Liver (tissue), 9 donors: ENCODE data around the gene TMOD2. TPM values are rescaled to one million over a fixed set of nuclear protein-coding genes. Genes with fewer than 3 reads are reported as not detected.

ENCODE experiments used
- DNase-seq: peaks from one replicate; pipeline ENCODE4 v3.0.0-alpha.2; 2017; ENCODE audit warnings: low spot score
- H3K27ac ChIP-seq, 2 donors: one replicate each; pipeline ENCODE4 v1.7.0; 2013; ENCODE audit warnings: inconsistent platforms in 2 of 2, low read length in 2 of 2, control low read depth in 1 of 2, low read depth in 1 of 2, mild to moderate bottlenecking in 1 of 2
- H3K27me3 ChIP-seq, 4 donors: one replicate each; pipeline versions ENCODE4 v1.6.1 to v1.7.0; 2013; ENCODE audit warnings: low read length in 3 of 4, inconsistent platforms in 1 of 4, mild to moderate bottlenecking in 1 of 4, moderate library complexity in 1 of 4; ENCODE audit not compliant: control insufficient read depth in 4 of 4, insufficient read depth in 4 of 4
- H3K36me3 ChIP-seq, 4 donors: one replicate each; pipeline versions ENCODE4 v1.6.1 to v1.7.0; 2013; ENCODE audit warnings: low read length in 3 of 4, mild to moderate bottlenecking in 3 of 4, low read depth in 1 of 4, moderate library complexity in 1 of 4; ENCODE audit not compliant: control insufficient read depth in 4 of 4, insufficient read depth in 3 of 4
- H3K4me1 ChIP-seq, 4 donors: one replicate each; pipeline versions ENCODE4 v1.6.1 to v1.7.0; 2013; ENCODE audit warnings: low read length in 3 of 4, mild to moderate bottlenecking in 3 of 4, moderate library complexity in 1 of 4; ENCODE audit not compliant: control insufficient read depth in 4 of 4, insufficient read depth in 4 of 4
- H3K4me3 ChIP-seq, 3 donors: one replicate each; pipeline versions ENCODE4 v1.6.1 to v1.7.0; 2013; ENCODE audit warnings: low read length in 3 of 3, control low read depth in 1 of 3, low read depth in 1 of 3, mild to moderate bottlenecking in 1 of 3
- H3K9ac ChIP-seq, 2 donors: one replicate each; pipeline ENCODE4 v1.7.0; 2013; ENCODE audit warnings: low read length in 2 of 2, mild to moderate bottlenecking in 2 of 2, moderate library complexity in 2 of 2, control low read depth in 1 of 2, low read depth in 1 of 2
- H3K9me3 ChIP-seq, 4 donors: one replicate each; pipeline versions ENCODE4 v1.6.1 to v1.7.0; 2013; ENCODE audit warnings: low read length in 3 of 4; ENCODE audit not compliant: control insufficient read depth in 4 of 4
- GABPA ChIP-seq, 2 donors: IDR thresholded peaks in 1 of 2; conservative IDR thresholded peaks in 1 of 2; 2 replicates each; pipeline ENCODE4 v1.6.1; 2016; ENCODE audit warnings: antibody characterized with exemption in 2 of 2, mild to moderate bottlenecking in 1 of 2, moderate library complexity in 1 of 2
- HNF4A ChIP-seq, 2 donors: conservative IDR thresholded peaks; 2 replicates each; pipeline ENCODE4 v1.6.1; 2016; ENCODE audit warnings: antibody characterized with exemption in 2 of 2, mild to moderate bottlenecking in 2 of 2
- HNF4G ChIP-seq: IDR thresholded peaks from 2 replicates; pipeline ENCODE4 v1.6.1; 2016; ENCODE audit warnings: antibody characterized with exemption
- JUND ChIP-seq, 2 donors: IDR thresholded peaks; 2 replicates each; pipeline ENCODE4 v1.6.1; 2016; ENCODE audit warnings: antibody characterized with exemption in 2 of 2
- NR2F2 ChIP-seq: IDR thresholded peaks from 2 replicates; pipeline ENCODE4 v1.6.1; 2016; ENCODE audit warnings: antibody characterized with exemption
- RAD21 ChIP-seq, 2 donors: IDR thresholded peaks; 2 replicates each; pipeline ENCODE4 v1.6.1; 2016; ENCODE audit warnings: antibody characterized with exemption in 2 of 2, mild to moderate bottlenecking in 2 of 2
- SP1 ChIP-seq: IDR thresholded peaks from 2 replicates; pipeline ENCODE4 v1.6.1; 2018; ENCODE audit warnings: antibody characterized with exemption, mild to moderate bottlenecking
- YY1 ChIP-seq: IDR thresholded peaks from 2 replicates; pipeline ENCODE4 v1.6.1; 2016; ENCODE audit warnings: antibody characterized with exemption, mild to moderate bottlenecking
- WGBS: extraction: QIAGEN DNeasy Blood & Tissue Kit; methylation state at CpG from one replicate; pipeline ENCODE4 v1.1.7; 2013; 5-methylcytosine and 5-hydroxymethylcytosine counted together
- polyA plus RNA-seq, 2 donors: library from polyadenylated mRNA; stranded (reverse) in 1 of 2; unstranded in 1 of 2; fragments of 200-250 nt in 1 of 2; fragments of >200 nt in 1 of 2; fragmentation: Nextera tagmentation in 1 of 2; extraction: Ambion mirVana in 1 of 2; gene quantifications; one replicate each; pipeline versions ENCODE4 v1.2.1 to v1.2.3, GENCODE V29; 2013 to 2015
- total RNA-seq, 2 donors: library from RNA; depleted of rRNA; stranded (reverse); fragments of >200 nt; gene quantifications; one replicate each; pipeline ENCODE4 v1.2.3, GENCODE V29; 2014
- TF ChIP-seq, protein P1 (sequence below): IDR thresholded peaks from 2 replicates; pipeline ENCODE4 v1.6.1; 2016; ENCODE audit warnings: antibody characterized with exemption
- TF ChIP-seq, protein P2 (sequence below): IDR thresholded peaks from 2 replicates; pipeline ENCODE4 v1.6.1; 2016; ENCODE audit warnings: antibody characterized with exemption
- TF ChIP-seq, protein P3 (sequence below): fragments of 150-350 bp; IDR thresholded peaks from 2 replicates; pipeline ENCODE4 v1.5.1; 2017; ENCODE audit warnings: improper control_type of control experiment, low read depth, low read length; ENCODE audit not compliant: missing input control
- TF ChIP-seq, protein P4 (sequence below): IDR thresholded peaks from 2 replicates; pipeline ENCODE4 v1.6.1; 2016; ENCODE audit warnings: antibody characterized with exemption
- donor health status: healthy.
- donor health status: healthy.
- donor health status: healthy.
- donor health status: healthy.
- donor health status: healthy.

TMOD2 gene
- total and polyA plus RNA-seq, 4 donors, result 0.46 to 2.1 (median 1.1) TPM

DNA sequence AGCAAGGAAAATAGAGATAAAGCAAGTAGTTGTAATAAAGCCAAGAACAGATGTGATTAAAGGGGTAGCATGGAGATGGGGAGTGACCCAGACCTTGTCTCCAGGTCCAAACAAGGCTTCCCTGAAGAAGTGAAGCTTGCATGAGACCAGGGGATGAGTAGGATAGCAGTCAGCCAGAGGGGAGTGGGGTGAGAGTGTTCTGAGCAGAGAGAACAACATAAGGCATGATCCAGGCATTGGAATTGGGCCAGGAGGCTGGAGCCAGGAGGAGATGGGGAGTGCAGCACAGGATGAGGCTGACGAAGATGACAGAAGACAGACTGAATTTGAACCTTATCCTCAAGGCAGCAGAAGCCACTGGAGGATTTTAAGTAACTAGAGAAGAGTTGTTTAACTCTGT, 7.2 kb downstream of the TMOD2 start:
- H3K4me3 ChIP-seq, result no peak overlapping the region
- H3K4me1 ChIP-seq, result no peaks in the 10 kb centered on the region
- H3K36me3 ChIP-seq, result no peaks in the 10 kb centered on the region
- H3K9me3 ChIP-seq, result no peaks in the 10 kb centered on the region
- no peak for DNase-seq
- no peak overlapping the region for H3K9ac ChIP-seq
- TF ChIP-seq, protein P1, sequence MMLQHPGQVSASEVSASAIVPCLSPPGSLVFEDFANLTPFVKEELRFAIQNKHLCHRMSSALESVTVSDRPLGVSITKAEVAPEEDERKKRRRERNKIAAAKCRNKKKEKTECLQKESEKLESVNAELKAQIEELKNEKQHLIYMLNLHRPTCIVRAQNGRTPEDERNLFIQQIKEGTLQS, result no peak
- TF ChIP-seq, protein P2, sequence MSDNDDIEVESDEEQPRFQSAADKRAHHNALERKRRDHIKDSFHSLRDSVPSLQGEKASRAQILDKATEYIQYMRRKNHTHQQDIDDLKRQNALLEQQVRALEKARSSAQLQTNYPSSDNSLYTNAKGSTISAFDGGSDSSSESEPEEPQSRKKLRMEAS, result no peak
- no peak for TF ChIP-seq JUND (IDR thresholded peaks at IDR 0.05)
- TF ChIP-seq, protein P3, sequence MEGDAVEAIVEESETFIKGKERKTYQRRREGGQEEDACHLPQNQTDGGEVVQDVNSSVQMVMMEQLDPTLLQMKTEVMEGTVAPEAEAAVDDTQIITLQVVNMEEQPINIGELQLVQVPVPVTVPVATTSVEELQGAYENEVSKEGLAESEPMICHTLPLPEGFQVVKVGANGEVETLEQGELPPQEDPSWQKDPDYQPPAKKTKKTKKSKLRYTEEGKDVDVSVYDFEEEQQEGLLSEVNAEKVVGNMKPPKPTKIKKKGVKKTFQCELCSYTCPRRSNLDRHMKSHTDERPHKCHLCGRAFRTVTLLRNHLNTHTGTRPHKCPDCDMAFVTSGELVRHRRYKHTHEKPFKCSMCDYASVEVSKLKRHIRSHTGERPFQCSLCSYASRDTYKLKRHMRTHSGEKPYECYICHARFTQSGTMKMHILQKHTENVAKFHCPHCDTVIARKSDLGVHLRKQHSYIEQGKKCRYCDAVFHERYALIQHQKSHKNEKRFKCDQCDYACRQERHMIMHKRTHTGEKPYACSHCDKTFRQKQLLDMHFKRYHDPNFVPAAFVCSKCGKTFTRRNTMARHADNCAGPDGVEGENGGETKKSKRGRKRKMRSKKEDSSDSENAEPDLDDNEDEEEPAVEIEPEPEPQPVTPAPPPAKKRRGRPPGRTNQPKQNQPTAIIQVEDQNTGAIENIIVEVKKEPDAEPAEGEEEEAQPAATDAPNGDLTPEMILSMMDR, result no peak
- TF ChIP-seq, protein P4, sequence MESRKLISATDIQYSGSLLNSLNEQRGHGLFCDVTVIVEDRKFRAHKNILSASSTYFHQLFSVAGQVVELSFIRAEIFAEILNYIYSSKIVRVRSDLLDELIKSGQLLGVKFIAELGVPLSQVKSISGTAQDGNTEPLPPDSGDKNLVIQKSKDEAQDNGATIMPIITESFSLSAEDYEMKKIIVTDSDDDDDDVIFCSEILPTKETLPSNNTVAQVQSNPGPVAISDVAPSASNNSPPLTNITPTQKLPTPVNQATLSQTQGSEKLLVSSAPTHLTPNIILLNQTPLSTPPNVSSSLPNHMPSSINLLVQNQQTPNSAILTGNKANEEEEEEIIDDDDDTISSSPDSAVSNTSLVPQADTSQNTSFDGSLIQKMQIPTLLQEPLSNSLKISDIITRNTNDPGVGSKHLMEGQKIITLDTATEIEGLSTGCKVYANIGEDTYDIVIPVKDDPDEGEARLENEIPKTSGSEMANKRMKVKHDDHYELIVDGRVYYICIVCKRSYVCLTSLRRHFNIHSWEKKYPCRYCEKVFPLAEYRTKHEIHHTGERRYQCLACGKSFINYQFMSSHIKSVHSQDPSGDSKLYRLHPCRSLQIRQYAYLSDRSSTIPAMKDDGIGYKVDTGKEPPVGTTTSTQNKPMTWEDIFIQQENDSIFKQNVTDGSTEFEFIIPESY, result no peak
- no peak for TF ChIP-seq NR2F2
- H3K27me3 ChIP-seq, result no peaks in the 10 kb centered on the region
- no peak overlapping the region for H3K27ac ChIP-seq
- 72% methylated on average over 1 of the region's 1 CpG for WGBS

DNA sequence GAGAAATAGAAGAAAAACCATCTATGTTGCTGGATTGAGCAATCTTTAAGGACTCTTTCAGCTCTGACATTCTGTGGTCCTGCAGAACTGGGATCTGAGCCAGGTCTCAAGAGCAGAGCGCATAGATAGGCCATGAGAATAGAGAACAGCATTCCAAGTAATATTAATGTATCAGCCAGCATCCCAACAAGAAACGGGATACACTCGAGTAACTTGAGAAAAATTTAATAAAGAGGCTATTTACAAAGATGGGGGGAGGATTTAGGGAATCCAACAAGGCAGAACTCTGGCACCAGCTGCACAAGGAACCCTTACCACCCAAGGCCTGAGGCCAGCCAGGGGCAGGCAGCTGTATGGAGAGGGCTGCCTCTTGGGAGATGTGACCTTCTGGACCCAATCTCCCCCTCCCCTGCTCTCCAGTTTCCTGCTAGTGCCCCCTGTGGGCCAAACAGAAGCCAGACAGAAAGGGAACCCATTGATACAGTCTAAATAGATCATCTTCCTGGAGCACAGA, 8.2 kb downstream of the TMOD2 start:
- Histone ChIP-seq H3K27ac (no peak overlapping the region), H3K36me3 (no peaks in the 10 kb centered on the region), H3K27me3 (no peaks in the 10 kb centered on the region), H3K9me3 (no peaks in the 10 kb centered on the region), H3K4me1 (no peaks in the 10 kb centered on the region), H3K4me3 (no peak overlapping the region), H3K9ac (no peak overlapping the region)
- WGBS, result 78% methylated on average over 3 of the region's 3 CpGs
- no peak for DNase-seq
- TF ChIP-seq YY1, result no peak
- TF ChIP-seq RAD21 (IDR thresholded peaks at IDR 0.05), result peak in 1 of 2 donors; percentile 32

DNA sequence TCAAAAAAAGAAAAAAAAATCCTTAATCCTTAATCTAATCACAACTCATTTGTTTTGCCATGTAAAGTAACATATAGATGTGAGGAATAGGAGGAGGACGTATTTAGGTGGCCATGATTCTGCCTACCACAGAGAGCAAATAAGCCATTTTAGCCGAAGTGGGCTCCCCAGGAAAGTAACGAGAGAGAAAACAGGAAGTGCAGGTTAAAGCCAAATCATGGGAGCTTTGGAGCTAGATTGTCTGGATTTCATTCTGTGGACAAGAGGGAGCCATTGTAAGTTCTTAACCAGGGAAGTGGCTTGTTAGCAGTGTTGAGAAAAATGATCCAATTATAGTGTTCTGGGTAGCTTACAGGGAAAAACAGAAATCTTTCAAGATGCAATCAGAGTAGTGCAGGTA, 9.4 kb downstream of the TMOD2 start:
- no peak overlapping the region for H3K27ac ChIP-seq
- DNase-seq, result no peak
- WGBS, result 68% methylated on average over 3 of the region's 3 CpGs
- no peaks in the 10 kb centered on the region for H3K4me1 ChIP-seq
- no peak for TF ChIP-seq JUND (IDR thresholded peaks at IDR 0.05)
- TF ChIP-seq, protein P4, result no peak
- no peak for TF ChIP-seq HNF4G
- TF ChIP-seq GABPA (IDR thresholded peaks at IDR 0.05 in 1 of 2, conservative IDR thresholded peaks at IDR 0.05 in 1 of 2), result no peak
- TF ChIP-seq HNF4A (conservative IDR thresholded peaks at IDR 0.05), result no peak
- TF ChIP-seq, protein P2, result no peak
- TF ChIP-seq SP1, result no peak
- H3K36me3 ChIP-seq, result no peaks in the 10 kb centered on the region
- H3K9me3 ChIP-seq, result no peaks in the 10 kb centered on the region
- H3K27me3 ChIP-seq, result no peaks in the 10 kb centered on the region
- no peak overlapping the region for H3K4me3 ChIP-seq
- no peak overlapping the region for H3K9ac ChIP-seq
